Retinal pigment epithelial cell (primary cell): ENCODE results near the gene ADCYAP1R1.

ENCODE experiments used
- DNase-seq: peaks from one replicate; pipeline ENCODE4 v3.0.0-alpha.2; 2010; ENCODE audit warnings: low read depth
- H3K4me3 ChIP-seq: 2 replicates; pipeline ENCODE4 v1.5.1; 2011; ENCODE audit warnings: mild to moderate bottlenecking, low read length, control low read depth, moderate library complexity
- CTCF ChIP-seq: conservative IDR thresholded peaks from 2 replicates; pipeline ENCODE4 v1.5.1; 2011; ENCODE audit warnings: low read depth, low read length, control low read depth, inconsistent platforms

The ADCYAP1R1 gene

GRCh38 chr7:31036924-31037323, 15.2 kb upstream of the ADCYAP1R1 start:
- DNase-seq, result no peak
- no peak for TF ChIP-seq CTCF
- H3K4me3 ChIP-seq, result no peak overlapping the region

- no peak for TF ChIP-seq CTCF
- H3K4me3 ChIP-seq, result no peak overlapping the region
- DNase-seq, result no peak
Observed at GRCh38 chr7:31043051-31043471, 9.0 kb upstream of the ADCYAP1R1 start.

- DNase-seq, result no peak
- TF ChIP-seq CTCF, result no peak
- no peak overlapping the region for H3K4me3 ChIP-seq
Observed at GRCh38 chr7:31044529-31044928, 7.6 kb upstream of the ADCYAP1R1 start.

GRCh38 chr7:31046723-31047122, 5.4 kb upstream of the ADCYAP1R1 start:
- no peak for DNase-seq

GRCh38 chr7:31047313-31048146, 4.6 kb upstream of the ADCYAP1R1 start:
- no peak overlapping the region for H3K4me3 ChIP-seq
- no peak for TF ChIP-seq CTCF
- DNase-seq, result no peak

More at GRCh38 chr7:31046723-31047122, 5.4 kb upstream of the ADCYAP1R1 start:
- no peak for TF ChIP-seq CTCF
- no peak overlapping the region for H3K4me3 ChIP-seq

- no peak for DNase-seq
- TF ChIP-seq CTCF, result no peak
Observed at GRCh38 chr7:31049005-31049765, 2.9 kb upstream of the ADCYAP1R1 start.

More at GRCh38 chr7:31049005-31049765, 2.9 kb upstream of the ADCYAP1R1 start:
- H3K4me3 ChIP-seq, result no peak overlapping the region
